K562 (cell line): ENCODE measurements around the gene RNASE8. TPM values are rescaled to one million over a fixed set of nuclear protein-coding genes. Genes with fewer than 3 reads are reported as not detected.

Experiments
- CC2D1A ChIP-seq: fragments of 450-650 bp; IDR thresholded peaks from 2 replicates; pipeline ENCODE4 v1.6.1; 2017; ENCODE audit warnings: mild to moderate bottlenecking
- MCM5 ChIP-seq: fragments of 450-650 bp; IDR thresholded peaks from 2 replicates; pipeline ENCODE4 v1.6.1; 2016; ENCODE audit warnings: low read depth
- MEIS2 ChIP-seq: fragments of 450-650 bp; IDR thresholded peaks from 2 replicates; pipeline ENCODE4 v1.6.1; 2014; ENCODE audit warnings: mild to moderate bottlenecking; ENCODE audit not compliant: partially characterized antibody
- PML ChIP-seq: IDR thresholded peaks from 2 replicates; pipeline ENCODE4 v1.6.1; 2012; ENCODE audit warnings: low read length, inconsistent platforms
- POLR2AphosphoS5 ChIP-seq: IDR thresholded peaks from 2 replicates; pipeline ENCODE4 v1.6.1; 2011; ENCODE audit warnings: mild to moderate bottlenecking, low read depth, low read length, moderate library complexity; ENCODE audit not compliant: control insufficient read depth, insufficient read depth
- REST ChIP-seq, 2 experiments: fragments of 450-650 bp; formaldehyde crosslinking in 1 of 2; IDR thresholded peaks; 2 replicates each; pipeline versions ENCODE4 v1.4.0 to v1.6.1; 2014 to 2020; ENCODE audit warnings: mild to moderate bottlenecking in 2 of 2, borderline replicate concordance in 1 of 2, low read depth in 1 of 2
- ZBTB34 ChIP-seq: fragments of 250-450 bp; sonication (Bioruptor Pico); IDR thresholded peaks from 2 replicates; pipeline ENCODE4 v1.8.0; 2021; ENCODE audit warnings: mild to moderate bottlenecking, moderate library complexity
- ZNF184 ChIP-seq: sonication (generic); formaldehyde crosslinking; IDR thresholded peaks from 2 replicates; pipeline ENCODE4 v1.5.0; 2020; ENCODE audit warnings: missing genetic modification reagents
- ZNF41 ChIP-seq: fragments of 250-450 bp; sonication (Bioruptor Pico); conservative IDR thresholded peaks from 2 replicates; pipeline ENCODE4 v1.4.0; 2020; ENCODE audit warnings: mild to moderate bottlenecking
- polyA plus RNA-seq, 8 experiments: library from polyadenylated mRNA; depleted of rRNA in 4 of 8; stranded (reverse) in 5 of 8; unstranded in 3 of 8; fragments of >200 nt; fragmentation: Nextera tagmentation in 2 of 8; fragmentation: Illumina TruSeq in 1 of 8; extraction: Ambion mirVana in 2 of 8; extraction: Trizol in 1 of 8; gene quantifications; 2 replicates each; pipeline versions ENCODE4 v1.2.1 to v1.2.3, GENCODE V29; 2011 to 2014; ENCODE audit warnings: inconsistent platforms in 1 of 8, missing spikeins in 1 of 8
- total RNA-seq, 7 experiments: library from RNA; depleted of rRNA in 6 of 7; stranded (reverse); fragments of >200 nt in 6 of 7; fragmentation: Illumina TruSeq in 2 of 7; extraction: Trizol in 2 of 7; gene quantifications; 2 replicates each; pipeline versions ENCODE4 v1.2.1 to v1.2.3, GENCODE V29; 2011 to 2021; ENCODE audit warnings: low replicate concordance in 1 of 7
- TF ChIP-seq, protein P1 (sequence below): fragments of 450-650 bp; formaldehyde crosslinking; IDR thresholded peaks from 2 replicates; pipeline ENCODE4 v1.4.0; 2020; ENCODE audit warnings: mild to moderate bottlenecking, moderate library complexity
- TF ChIP-seq, protein P2 (sequence below), 3 experiments: IDR thresholded peaks in 2 of 3; conservative IDR thresholded peaks in 1 of 3; 2 replicates each; pipeline ENCODE4 v1.5.1; 2011 to 2012; ENCODE audit warnings: low read length in 3 of 3, mild to moderate bottlenecking in 3 of 3, control low read depth in 2 of 3, improper control_type of control experiment in 1 of 3, inconsistent platforms in 1 of 3, low read depth in 1 of 3, mixed read lengths in 1 of 3, moderate library complexity in 1 of 3; ENCODE audit not compliant: insufficient read depth in 2 of 3

The RNASE8 gene
- total and polyA plus RNA-seq, 9 of the 15 experiments (the other 6 are each of a cell fraction or from before 2014, with no cell fraction given): not detected

GRCh38 chr14:21039585-21040369, 17.8 kb upstream of the RNASE8 start (continued):
- TF ChIP-seq ZNF184 (CRISPR knock-in tag) (no peak), POLR2AphosphoS5 (no peak), ZBTB34 (no peak), CC2D1A (0 out of 2 replicates have a peak, but pooled peaks have one; percentile 23), PML (no peak), MEIS2 (no peak), ZNF41 (CRISPR knock-in tag) (no peak), REST (IDR thresholded peaks at IDR 0.05; ENCODE audit: borderline replicate concordance) (peak; percentile 86), REST (CRISPR knock-in tag; IDR thresholded peaks at IDR 0.05; ENCODE audit: low read depth) (no peak), MCM5 (no peak)
- TF ChIP-seq, protein P1, sequence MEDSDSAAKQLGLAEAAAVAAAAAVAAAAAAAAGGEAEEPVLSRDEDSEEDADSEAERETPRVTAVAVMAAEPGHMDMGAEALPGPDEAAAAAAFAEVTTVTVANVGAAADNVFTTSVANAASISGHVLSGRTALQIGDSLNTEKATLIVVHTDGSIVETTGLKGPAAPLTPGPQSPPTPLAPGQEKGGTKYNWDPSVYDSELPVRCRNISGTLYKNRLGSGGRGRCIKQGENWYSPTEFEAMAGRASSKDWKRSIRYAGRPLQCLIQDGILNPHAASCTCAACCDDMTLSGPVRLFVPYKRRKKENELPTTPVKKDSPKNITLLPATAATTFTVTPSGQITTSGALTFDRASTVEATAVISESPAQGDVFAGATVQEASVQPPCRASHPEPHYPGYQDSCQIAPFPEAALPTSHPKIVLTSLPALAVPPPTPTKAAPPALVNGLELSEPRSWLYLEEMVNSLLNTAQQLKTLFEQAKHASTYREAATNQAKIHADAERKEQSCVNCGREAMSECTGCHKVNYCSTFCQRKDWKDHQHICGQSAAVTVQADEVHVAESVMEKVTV (CRISPR knock-in tag): peak; percentile 55
- TF ChIP-seq, protein P2, sequence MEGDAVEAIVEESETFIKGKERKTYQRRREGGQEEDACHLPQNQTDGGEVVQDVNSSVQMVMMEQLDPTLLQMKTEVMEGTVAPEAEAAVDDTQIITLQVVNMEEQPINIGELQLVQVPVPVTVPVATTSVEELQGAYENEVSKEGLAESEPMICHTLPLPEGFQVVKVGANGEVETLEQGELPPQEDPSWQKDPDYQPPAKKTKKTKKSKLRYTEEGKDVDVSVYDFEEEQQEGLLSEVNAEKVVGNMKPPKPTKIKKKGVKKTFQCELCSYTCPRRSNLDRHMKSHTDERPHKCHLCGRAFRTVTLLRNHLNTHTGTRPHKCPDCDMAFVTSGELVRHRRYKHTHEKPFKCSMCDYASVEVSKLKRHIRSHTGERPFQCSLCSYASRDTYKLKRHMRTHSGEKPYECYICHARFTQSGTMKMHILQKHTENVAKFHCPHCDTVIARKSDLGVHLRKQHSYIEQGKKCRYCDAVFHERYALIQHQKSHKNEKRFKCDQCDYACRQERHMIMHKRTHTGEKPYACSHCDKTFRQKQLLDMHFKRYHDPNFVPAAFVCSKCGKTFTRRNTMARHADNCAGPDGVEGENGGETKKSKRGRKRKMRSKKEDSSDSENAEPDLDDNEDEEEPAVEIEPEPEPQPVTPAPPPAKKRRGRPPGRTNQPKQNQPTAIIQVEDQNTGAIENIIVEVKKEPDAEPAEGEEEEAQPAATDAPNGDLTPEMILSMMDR (IDR thresholded peaks at IDR 0.05 in 2 of 3, conservative IDR thresholded peaks at IDR 0.05 in 1 of 3; ENCODE audit: insufficient read depth in 2 of 3, low read depth in 1 of 3, low read length in 3 of 3): peak; percentile 62 to 84 (median 75)
